AML-193 (cell line): ENCODE measurements around the gene CELF4.

Source experiments
- DNase-seq, 2 experiments: peaks; one replicate each; lab custom pipeline; 2025; lab: John Stamatoyannopoulos, UW

The CELF4 gene

DNA sequence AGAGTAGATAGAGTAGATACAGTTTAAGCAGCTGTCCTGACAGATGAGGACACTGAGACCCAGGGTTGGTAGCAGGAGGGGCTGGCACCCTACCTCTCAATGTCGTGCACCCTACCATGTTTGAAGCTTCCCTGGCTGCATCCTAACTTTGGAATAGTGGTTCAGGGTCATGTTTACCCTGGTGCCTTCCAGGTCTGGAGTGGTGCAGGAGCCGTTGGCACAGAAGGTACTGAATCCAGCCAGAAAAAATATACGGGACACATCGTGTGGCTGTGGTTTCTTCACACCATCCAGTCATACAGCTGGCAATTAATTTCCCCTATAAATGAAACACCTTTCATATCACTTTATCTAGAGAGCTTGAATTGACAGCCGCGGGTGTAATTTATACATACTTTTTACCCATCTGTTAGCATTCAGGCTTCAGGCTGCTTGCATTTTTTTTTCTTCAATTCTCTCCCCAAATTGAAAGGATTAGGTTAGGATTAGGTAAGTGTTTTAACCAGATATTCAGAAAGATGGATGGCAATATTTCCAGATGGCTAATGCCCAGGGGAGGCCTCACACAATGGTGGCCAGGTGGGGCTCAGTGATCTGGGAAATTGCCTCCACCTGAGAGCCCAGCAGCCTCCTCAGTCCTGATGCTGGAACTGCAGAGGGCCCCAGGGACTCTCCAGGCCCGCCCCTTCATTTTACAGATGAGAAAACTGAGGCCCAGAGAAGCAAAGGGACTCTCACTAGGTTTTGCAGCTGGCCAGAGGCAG is 127.0 kb downstream of the CELF4 start:
- no peak for DNase-seq

GRCh38 chr18:37435996-37436395 is 129.6 kb downstream of the CELF4 start:
- no peak for DNase-seq

DNA sequence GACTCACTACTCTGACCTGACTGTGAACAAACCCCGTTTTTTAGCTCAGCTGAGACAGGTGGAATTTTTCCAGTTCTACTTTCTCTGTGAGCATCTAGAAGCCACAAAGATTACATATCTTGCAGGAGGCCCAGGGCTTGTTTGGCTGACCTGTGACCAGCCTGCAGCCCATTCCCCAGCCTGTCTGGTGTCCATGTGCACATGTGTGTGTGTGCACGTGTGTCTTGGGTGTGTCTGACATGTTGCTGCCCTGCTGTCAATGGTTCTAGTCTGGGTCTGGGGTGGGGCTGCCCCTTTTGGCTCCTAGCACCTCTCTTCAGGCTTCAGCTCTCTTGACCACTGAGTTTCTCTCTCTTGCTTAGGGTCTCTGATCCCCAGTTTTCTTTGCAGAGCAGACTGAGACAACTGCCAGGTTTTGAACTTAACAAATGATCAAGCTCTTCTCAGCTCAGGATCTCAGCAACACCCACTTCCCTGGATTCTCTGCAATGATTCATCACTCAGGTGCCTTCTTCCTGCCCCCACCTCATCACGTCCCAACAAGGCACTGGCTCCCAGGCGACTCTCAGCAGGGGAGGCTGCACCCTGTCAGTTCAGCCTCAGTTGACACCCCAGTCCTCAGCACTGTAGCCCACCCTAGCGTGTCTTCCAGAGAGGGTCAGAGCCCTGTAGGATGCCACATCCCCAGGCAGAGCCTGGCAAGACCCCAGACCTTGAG is 130.3 kb downstream of the CELF4 start:
- no peak for DNase-seq

GRCh38 chr18:37434161-37434860 is 131.3 kb downstream of the CELF4 start:
- no peak for DNase-seq

GRCh38 chr18:37432436-37433195 is 133.0 kb downstream of the CELF4 start:
- DNase-seq, result no peak

DNA sequence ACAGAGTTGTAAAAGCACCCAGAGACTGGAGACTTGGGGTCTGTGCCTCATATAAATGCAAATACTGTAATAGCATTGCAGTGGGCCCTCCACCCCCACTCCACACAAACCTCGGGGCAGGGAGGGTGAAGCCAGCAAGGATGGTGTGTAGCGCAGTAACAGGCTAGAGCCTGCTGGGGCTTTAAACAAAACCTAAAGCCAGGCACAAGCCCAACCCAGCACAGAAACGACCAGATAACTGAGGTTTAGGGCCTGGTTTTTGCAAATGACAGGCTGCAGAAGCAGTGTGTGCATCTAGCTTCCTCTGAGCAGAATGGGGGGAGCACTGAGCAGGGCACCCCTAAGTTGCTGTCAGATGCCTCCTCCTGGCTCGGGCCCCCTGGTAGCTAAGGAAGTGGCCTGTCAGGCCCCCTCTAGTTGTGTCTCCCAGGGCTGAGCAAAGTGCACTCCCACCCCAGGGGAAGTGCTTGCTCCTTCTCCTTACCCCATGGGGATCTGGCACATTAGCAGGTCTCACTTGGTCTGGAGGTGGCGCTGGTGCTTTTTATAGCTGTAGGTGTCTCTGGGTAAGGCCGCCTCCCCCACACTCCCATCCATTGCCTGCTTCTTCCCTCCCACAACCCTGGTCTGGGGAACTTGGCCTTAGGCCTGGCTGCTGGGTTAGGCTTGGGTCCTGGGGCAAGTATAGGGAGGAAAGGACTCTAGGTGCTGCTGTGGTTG is 135.1 kb downstream of the CELF4 start:
- DNase-seq, result no peak

DNA sequence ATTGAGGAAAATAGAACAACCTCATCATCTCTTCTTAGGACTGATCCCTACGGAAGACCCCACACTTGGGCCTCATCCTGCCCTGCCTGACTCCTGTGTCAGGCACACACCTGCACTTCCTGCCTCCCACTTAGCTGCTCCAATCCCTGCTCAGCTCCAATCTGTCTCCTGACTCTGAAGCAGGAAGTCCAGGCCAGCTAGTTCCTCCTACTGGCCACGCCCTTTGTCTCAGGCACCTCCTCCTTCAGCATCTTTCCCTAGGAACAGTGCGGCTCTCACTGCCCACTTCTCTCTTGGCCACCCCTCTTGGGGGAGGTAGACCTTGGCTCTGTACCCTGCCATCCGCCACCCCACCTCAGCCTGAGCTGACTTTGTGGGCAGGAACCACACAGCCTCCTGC is 135.8 kb downstream of the CELF4 start:
- no peak for DNase-seq

GRCh38 chr18:37428288-37428974 is 137.2 kb downstream of the CELF4 start:
- DNase-seq, result no peak

DNA sequence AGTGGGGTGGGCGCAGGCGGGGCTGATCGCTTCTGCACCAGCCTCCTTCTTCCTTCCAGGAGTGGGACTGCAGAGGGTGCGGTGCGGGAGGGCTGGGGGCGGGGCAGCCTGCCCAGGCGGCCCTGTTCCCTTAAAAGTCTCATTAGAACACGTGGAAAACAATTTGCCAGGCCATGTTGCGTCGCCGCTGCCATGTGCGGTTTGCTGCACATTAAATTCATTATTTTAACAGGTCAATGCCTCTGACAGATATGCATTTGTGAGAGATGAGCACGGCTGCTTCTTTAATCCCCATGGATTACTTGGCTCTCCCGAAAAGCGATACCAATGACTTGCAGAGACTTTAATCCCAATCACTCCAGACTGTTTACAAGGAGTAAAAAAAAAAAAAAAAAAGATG is 139.0 kb downstream of the CELF4 start:
- DNase-seq, result no peak

DNA sequence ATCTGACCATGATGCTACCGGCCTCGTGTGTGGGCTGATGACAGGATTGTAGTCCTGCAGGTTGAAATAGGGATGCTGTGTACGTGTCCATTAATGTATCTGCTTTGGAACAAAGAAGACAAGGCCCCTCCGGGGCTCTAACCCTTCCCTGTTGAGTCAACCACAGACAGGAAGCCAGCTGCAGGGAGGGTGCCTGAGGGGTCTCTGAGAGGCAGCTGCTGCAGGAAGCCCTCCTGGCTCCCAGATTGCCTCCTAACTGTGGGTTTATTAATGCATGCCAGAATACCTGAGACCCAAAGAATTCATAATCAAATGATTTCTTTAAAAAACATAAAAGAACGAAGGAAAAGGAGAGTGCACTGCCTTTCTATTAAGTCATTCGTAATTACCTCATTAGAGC is 140.4 kb downstream of the CELF4 start:
- no peak for DNase-seq

DNA sequence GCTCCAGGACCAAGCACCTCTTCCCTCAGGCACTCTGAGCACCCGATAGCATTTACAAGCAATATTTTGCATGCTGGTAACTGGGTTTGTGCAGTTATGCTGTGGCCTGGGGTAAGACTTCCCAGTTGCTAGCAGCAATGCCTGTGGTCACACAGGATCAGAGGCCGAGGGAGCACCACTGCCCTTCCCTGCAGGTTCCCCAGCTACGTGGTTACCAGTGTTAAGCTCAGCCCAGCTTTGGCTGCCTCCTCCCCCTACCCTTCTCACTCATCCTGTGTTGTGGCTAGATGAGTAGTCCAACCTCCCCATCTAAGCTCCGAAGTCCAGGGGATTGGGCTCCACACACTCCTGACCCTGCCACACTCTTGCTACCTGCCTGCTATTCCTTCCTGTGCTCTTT is 141.1 kb downstream of the CELF4 start:
- no peak for DNase-seq

GRCh38 chr18:37422596-37422995 is 143.0 kb downstream of the CELF4 start:
- DNase-seq, result no peak

DNA sequence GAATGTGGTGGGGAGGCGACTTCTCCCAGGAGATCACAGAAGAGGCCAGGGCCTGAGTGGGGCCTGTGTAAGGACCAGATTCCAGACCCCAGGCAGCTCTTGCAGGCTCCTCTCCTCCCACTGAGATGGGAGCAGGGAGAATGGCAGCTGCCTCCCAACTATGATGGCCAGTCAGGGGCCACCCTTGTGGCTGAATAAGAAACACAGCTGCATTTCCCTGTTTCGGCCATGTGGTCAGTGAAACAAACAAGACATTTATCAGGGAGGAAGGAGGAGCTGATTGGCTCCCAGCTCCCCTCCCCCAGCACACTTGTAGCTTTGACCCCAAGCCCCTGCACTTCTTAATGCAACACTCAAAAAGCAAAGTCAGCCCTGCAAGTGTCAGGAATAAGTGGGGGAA is 143.5 kb downstream of the CELF4 start:
- no peak for DNase-seq

DNA sequence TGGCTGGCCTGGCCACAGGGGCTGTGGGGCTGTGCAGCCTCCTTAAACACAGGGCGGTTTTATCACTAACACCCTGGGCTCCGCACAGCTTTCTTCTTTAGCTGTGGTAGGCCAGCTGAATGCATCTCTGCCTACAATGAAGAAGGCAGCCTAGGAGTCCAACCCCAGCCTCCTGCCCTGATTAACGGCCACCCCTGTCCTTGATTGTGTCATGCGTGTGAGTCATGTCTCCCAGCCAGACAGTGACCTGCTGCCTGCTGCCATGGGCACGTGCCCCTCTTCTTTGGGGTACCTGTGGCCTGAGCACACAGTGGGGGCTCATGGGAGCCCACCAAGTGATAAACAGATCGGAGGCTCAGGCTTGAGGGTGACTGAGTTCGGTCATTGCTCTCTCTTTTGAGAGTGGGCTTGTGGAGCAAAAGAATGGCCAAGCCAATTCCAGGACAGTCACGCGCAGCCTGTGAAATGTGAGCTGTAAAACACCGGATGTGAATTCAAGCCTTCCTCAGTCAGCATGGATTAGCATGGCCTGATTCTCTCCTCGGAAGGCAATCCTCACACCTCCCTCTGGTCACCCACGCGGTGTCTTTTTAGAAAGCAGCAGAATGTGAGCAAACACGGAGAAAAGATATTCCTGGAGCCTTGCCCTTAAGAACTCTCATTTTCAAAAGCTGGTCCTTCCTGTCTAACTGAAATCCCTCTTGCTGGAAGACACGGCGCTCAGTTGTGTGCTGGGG is 144.1 kb downstream of the CELF4 start:
- DNase-seq, result no peak

- DNase-seq, result no peak
Observed at GRCh38 chr18:37420315-37420880, 145.2 kb downstream of the CELF4 start.

- no peak for DNase-seq
Observed at GRCh38 chr18:37419866-37420265, 145.7 kb downstream of the CELF4 start.

DNA sequence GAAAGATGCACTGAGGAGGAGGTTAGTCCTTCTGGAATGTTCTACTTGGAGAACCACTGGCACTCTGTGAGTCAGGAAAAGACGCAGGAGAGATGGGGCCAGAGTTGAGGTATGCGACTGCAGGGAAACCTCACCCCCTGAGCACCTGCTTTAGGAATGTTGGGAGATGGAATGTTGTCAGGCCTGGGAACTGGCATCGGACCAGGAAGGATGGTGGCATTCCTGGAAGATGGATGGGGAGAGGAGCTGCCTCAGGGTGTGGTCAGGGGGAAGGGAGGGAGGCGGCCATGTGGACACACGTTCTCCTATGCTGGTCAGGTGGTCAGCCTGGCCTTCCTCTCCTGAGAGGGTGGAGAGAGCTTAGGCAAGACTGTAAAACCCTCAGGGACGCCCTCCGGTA is 146.3 kb downstream of the CELF4 start:
- DNase-seq, result no peak

DNA sequence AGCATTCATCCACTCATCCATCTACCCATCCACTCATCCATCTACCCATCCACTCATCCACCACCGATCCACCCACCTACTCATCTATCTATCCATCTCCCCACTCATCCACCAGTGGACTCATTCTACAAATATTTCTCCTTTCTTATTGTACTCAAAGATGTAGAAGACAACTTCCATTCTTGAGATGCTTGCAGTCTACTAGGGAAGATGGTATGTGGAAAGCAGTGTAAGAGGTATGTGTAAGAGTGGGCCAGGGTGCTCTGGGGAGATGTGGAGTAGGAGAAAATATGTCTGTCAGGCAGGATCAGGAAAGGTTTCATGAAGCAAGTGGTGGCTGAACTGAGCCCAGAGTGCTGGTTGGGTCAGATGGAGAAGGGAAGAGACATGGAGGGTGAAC is 150.8 kb downstream of the CELF4 start:
- no peak for DNase-seq

DNA sequence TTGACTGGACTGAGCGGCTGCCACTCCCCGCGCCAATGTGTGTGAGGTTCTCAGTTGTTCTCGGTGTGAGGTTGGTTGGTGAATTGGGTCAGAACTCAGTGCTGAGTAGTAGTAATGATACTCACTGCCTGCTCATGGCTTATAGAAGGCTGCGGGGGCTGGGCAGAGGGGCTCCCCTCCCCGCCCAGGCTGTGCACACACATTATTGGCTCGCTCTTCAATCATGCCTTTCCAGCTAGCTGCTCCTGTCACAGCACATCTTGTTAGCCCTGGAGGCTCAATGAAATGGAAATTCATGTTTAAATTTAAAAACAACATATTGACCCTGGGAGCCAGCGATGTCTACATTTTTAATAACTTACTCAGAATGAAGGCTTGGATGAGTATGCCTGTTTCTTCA is 152.8 kb downstream of the CELF4 start:
- no peak for DNase-seq

GRCh38 chr18:37412333-37412732 is 153.3 kb downstream of the CELF4 start:
- no peak for DNase-seq
